Bronchial epithelial cell (primary cell): ENCODE results near the gene BIN2. TPM values are rescaled to one million over a fixed set of nuclear protein-coding genes. Genes with fewer than 3 reads are reported as not detected.
"Not testable (repeated sequence)": the region's sequence is repeated elsewhere in the genome, so short reads cannot be mapped to it uniquely, and the experiment has no call there.

Experiments
- DNase-seq: peaks from one replicate; pipeline ENCODE4 v3.0.0-alpha.2; 2010; ENCODE audit warnings: low read depth
- FAIRE-seq: peaks from 2 replicates; lab custom pipeline; 2011; peaks lifted over from hg19 to GRCh38; lab: Jason Lieb, UNC
- H3K27me3 ChIP-seq: 2 replicates; pipeline ENCODE4 v1.5.1; 2011; ENCODE audit warnings: low read length; ENCODE audit not compliant: control insufficient read depth, insufficient read depth
- H3K36me3 ChIP-seq: 2 replicates; pipeline ENCODE4 v1.5.1; 2011; ENCODE audit warnings: low read length; ENCODE audit not compliant: control insufficient read depth, insufficient read depth
- H3K4me3 ChIP-seq: 2 replicates; pipeline ENCODE4 v1.5.1; 2011; ENCODE audit warnings: mild to moderate bottlenecking, low read depth, low read length, control low read depth
- total RNA-seq: library from RNA; depleted of rRNA; stranded (reverse); fragments of >200 nt; gene quantifications from 2 replicates; pipeline ENCODE4 v1.2.1, GENCODE V29; 2014
- TF ChIP-seq, protein P1 (sequence below): IDR thresholded peaks from 2 replicates; pipeline ENCODE4 v1.5.1; 2011; ENCODE audit warnings: mild to moderate bottlenecking, moderate library complexity, low read length, control low read depth, inconsistent platforms; ENCODE audit not compliant: insufficient read depth, severe bottlenecking

Gene BIN2
- total RNA-seq, 1 donor from 2014 or later = not detected

DNA sequence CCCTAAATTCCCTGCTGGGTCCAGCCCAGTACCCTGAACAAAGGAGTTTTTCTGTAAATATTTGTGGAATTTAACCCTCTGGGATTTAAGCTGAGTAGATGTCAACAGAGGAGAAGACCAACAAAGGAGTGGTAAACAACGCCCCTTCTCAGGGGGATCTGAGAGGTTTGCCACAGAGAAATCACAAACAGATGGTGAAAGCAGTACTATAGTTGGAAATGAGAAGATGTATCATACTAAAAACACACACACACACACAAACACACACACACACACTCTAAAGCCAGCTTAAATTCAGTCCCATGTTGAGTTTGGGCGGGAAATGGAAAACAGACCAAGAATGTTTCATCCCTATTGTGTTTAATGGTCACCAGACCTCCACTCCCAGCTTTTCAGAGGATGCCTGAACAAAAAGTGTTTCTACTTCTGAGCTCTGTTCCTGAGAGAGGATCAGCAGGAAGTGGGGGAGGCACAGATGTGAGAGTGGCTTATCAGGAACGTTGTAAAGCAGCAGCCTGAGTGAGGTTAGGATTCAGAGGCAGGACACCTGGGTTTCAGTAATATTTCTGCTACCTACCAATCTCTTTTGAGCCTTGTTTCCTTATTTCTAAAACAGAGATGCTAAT is 3.2 kb downstream of the BIN2 start:
- Histone ChIP-seq H3K27me3 (no peaks in the 10 kb centered on the region), H3K36me3 (no peaks in the 10 kb centered on the region), H3K4me3 (no peak overlapping the region)
- TF ChIP-seq, protein P1, sequence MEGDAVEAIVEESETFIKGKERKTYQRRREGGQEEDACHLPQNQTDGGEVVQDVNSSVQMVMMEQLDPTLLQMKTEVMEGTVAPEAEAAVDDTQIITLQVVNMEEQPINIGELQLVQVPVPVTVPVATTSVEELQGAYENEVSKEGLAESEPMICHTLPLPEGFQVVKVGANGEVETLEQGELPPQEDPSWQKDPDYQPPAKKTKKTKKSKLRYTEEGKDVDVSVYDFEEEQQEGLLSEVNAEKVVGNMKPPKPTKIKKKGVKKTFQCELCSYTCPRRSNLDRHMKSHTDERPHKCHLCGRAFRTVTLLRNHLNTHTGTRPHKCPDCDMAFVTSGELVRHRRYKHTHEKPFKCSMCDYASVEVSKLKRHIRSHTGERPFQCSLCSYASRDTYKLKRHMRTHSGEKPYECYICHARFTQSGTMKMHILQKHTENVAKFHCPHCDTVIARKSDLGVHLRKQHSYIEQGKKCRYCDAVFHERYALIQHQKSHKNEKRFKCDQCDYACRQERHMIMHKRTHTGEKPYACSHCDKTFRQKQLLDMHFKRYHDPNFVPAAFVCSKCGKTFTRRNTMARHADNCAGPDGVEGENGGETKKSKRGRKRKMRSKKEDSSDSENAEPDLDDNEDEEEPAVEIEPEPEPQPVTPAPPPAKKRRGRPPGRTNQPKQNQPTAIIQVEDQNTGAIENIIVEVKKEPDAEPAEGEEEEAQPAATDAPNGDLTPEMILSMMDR = no peak
- FAIRE-seq = no peak
- no peak for DNase-seq

DNA sequence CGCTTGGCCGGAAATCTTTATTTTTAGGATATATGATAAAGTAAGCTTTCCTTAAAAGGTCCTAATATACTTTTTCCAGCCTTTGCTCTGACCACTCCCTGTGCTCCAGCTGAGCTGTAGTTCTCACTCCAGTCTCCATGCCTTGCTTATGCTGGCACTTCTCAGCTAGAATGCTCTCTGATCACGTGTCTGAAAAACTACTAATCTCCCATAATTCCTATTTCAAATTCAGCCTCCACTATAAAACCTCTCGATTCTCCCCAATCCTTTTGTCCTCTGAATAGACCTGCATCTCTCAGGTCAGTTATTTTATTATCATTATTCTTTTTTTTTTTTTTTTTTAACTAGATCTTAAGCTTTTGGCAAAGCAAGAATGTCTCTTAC is 3.7 kb downstream of the BIN2 start:
- TF ChIP-seq, protein P1 = no peak

DNA sequence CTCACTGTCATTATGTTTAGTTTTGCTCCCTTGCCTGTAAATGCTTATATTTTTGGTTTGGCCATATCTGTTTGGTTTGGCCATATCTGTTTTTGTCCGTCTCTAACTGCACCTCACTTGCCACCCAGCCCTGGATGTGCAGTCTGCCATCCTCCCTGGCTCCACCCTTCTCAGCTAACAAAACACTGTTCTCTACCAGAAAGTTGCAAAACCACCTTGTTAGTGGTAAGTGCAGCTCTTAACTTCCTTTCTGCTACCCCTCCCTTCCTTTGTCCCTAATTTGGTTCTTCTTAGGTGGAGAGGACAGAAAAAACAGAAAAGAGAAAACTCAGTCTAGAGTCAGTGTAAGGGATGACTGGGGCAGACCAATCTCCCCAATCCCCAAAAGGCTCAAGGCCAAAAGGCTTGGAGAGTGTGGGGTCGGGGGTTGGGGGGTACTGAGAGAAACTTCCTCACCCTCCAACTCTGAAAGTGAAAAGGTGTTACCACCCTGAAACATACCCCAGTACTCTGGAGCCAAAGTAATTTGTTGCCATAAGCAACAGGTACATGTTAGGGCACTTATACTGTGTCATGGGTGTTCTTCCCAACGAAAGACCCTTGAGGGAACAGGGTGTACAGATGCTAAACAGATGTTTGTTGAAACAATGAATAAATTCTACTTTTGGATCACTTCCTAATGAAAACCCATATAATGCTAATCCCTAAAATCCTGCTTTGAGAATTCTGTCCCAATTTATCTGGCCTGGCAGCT is 5.0 kb downstream of the BIN2 start:
- H3K4me3 ChIP-seq = no peak overlapping the region
- no peaks in the 10 kb centered on the region for H3K27me3 ChIP-seq
- no peaks in the 10 kb centered on the region for H3K36me3 ChIP-seq
- TF ChIP-seq, protein P1 = no peak
- FAIRE-seq = no peak
- DNase-seq = no peak

More for the DNA sequence above, 3.7 kb downstream of the BIN2 start:
- DNase-seq (no peak), FAIRE-seq (no peak)
- no peaks in the 10 kb centered on the region for H3K27me3 ChIP-seq
- H3K4me3 ChIP-seq = no peak overlapping the region
- H3K36me3 ChIP-seq = no peaks in the 10 kb centered on the region

DNA sequence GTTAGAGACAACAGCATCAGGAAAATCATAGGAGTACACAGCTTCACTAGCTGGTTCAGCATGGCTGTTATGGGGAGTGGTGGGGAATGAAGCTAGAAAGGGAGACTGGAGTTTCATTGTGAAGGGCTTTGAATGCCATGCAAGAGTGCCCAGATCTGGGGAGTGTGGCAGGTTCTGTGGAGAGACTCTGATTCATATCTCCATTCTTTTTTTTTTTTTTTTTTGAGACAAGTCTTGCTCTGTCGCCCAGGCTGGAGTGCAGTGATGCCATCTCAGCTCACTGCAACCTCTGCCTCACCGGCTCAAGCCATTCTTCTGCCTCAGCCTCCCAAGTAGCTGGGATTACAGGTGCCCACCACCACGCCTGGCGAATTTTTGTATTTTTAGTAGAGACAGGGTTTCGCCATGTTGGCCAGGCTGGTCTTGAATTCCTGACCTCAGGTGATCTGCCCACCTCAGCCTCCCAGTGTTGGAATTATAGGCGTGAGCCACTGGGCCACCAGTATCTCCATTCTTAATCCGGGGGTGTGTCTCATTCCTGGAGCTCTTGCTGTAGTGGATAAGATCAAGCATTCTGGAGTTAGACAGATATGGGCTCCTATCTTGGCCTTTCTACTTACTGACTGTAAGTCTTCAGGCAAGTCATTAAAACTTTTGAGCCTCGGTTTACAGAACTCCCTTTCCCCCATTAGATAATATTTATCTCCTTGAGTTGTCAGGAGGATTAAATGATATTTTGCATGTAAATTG is 5.7 kb downstream of the BIN2 start:
- not testable (repeated sequence) for H3K4me3 ChIP-seq, DNase-seq, FAIRE-seq, H3K36me3 ChIP-seq, H3K27me3 ChIP-seq

DNA sequence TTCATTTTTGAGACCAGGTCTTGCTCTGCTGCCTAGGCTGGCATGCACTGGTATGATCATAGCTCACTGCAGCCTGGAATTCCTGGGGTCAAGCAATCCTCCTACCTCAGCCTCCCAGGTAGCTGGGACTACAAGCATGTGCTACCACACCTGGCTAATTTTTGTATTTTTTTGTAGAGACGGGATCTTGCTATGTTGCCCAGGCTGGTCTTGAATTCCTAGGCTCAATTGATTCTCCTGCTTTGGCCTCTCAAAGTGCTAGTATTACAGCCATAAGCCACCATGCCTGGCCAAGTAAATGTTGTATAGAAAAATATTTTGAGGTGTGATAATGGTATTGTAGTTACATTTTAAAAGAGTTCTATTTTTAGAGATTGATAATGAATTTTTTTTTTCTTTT is 12.6 kb downstream of the BIN2 start:
- no peaks in the 10 kb centered on the region for H3K27me3 ChIP-seq
- TF ChIP-seq, protein P1 = no peak
- no peaks in the 10 kb centered on the region for H3K36me3 ChIP-seq
- no peak overlapping the region for H3K4me3 ChIP-seq
- no peak for DNase-seq
- FAIRE-seq = no peak
